Lung (tissue), 12 donors: Measurements from ENCODE around the gene KCTD6. TPM values are rescaled to one million over a fixed set of nuclear protein-coding genes. Genes with fewer than 3 reads are reported as not detected.

Experiments
- ATAC-seq: fragments of 200-7000 bp; cut with Tn5 transposase; one replicate; pipeline ENCODE4 v1.9.1; 2020; ENCODE audit warnings: moderate number of reproducible peaks; ENCODE audit not compliant: insufficient read depth, low FRiP score
- DNase-seq, 3 donors: peaks; one replicate each; pipeline ENCODE4 v3.0.0-alpha.2; 2013 to 2017
- H3K27ac ChIP-seq, 2 donors: one replicate each; pipeline ENCODE4 v1.5.1; 2013; ENCODE audit warnings: mild to moderate bottlenecking in 2 of 2, moderate library complexity in 2 of 2, control low read depth in 1 of 2, inconsistent platforms in 1 of 2, low read depth in 1 of 2, low read length in 1 of 2
- H3K27me3 ChIP-seq, 3 donors: one replicate each; pipeline ENCODE4 v1.5.1; 2013; ENCODE audit warnings: low read length in 2 of 3; ENCODE audit not compliant: control insufficient read depth in 3 of 3, insufficient read depth in 3 of 3
- H3K36me3 ChIP-seq, 4 donors: one replicate each; pipeline ENCODE4 v1.5.1; 2013; ENCODE audit warnings: low read length in 4 of 4, mild to moderate bottlenecking in 1 of 4, moderate library complexity in 1 of 4; ENCODE audit not compliant: control insufficient read depth in 4 of 4, insufficient read depth in 4 of 4
- H3K4me1 ChIP-seq, 5 donors: one replicate each; pipeline ENCODE4 v1.5.1; 2013; ENCODE audit warnings: low read length in 5 of 5, mild to moderate bottlenecking in 2 of 5, moderate library complexity in 1 of 5; ENCODE audit not compliant: control insufficient read depth in 5 of 5, insufficient read depth in 5 of 5
- H3K4me3 ChIP-seq: one replicate; pipeline ENCODE4 v1.5.1; 2013; ENCODE audit warnings: mild to moderate bottlenecking, control low read depth, moderate library complexity
- H3K9ac ChIP-seq, 2 donors: one replicate each; pipeline ENCODE4 v1.5.1; 2013; ENCODE audit warnings: low read length in 2 of 2, control low read depth in 1 of 2; ENCODE audit not compliant: insufficient read depth in 1 of 2
- H3K9me3 ChIP-seq, 4 donors: one replicate each; pipeline ENCODE4 v1.5.1; 2013; ENCODE audit warnings: low read length in 3 of 4, mild to moderate bottlenecking in 1 of 4, moderate library complexity in 1 of 4; ENCODE audit not compliant: control insufficient read depth in 4 of 4, insufficient read depth in 3 of 4
- CTCF ChIP-seq: IDR thresholded peaks from 2 replicates; pipeline ENCODE4 v1.5.1; 2012; ENCODE audit warnings: mild to moderate bottlenecking; ENCODE audit errors: control extremely low read depth, extremely low read depth
- WGBS, 2 donors: extraction: QIAGEN DNeasy Blood & Tissue Kit; methylation state at CpG; one replicate each; pipeline ENCODE4 v1.1.7; 2013; 5-methylcytosine and 5-hydroxymethylcytosine counted together
- polyA plus RNA-seq, 2 donors: library from polyadenylated mRNA; stranded (reverse); fragments of 200-250 nt; gene quantifications; one replicate each; pipeline ENCODE4 v1.2.1, GENCODE V29; 2013
- total RNA-seq, 2 donors: library from RNA; depleted of rRNA in 1 of 2; stranded (reverse); fragments of >200 nt in 1 of 2; gene quantifications; one replicate each; pipeline ENCODE4 v1.2.1, GENCODE V29; 2014 to 2021
- donor health status: control.
- donor health status: control.
- donor health status: Bipolar disorder and iron deficiency.
- donor health status: healthy.
- donor health status: DM: yes; HTN: yes; CAD: no.

The KCTD6 gene
- total and polyA plus RNA-seq, 4 donors: 5.4 to 18.0 (median 7.8) TPM

- DNase-seq (no peak), ATAC-seq (no peak)
- Histone ChIP-seq H3K9ac (no peak overlapping the region), H3K9me3 (no peaks in the 10 kb centered on the region), H3K27me3 (no peaks in the 10 kb centered on the region), H3K4me3 (no peak overlapping the region), H3K27ac (no peak overlapping the region), H3K36me3 (peaks cover 0 to 29% (median 13%) of the 10 kb centered on the region in 4 donors), H3K4me1 (peaks cover 5 to 16% (median 9%) of the 10 kb centered on the region in 5 donors)
- no peak for TF ChIP-seq CTCF
- WGBS, 2 donors: 96 to 97% methylated on average over 7 of the region's 7 CpGs
Measured at GRCh38 chr3:58531555-58531954, 39.7 kb downstream of the KCTD6 start.

DNA sequence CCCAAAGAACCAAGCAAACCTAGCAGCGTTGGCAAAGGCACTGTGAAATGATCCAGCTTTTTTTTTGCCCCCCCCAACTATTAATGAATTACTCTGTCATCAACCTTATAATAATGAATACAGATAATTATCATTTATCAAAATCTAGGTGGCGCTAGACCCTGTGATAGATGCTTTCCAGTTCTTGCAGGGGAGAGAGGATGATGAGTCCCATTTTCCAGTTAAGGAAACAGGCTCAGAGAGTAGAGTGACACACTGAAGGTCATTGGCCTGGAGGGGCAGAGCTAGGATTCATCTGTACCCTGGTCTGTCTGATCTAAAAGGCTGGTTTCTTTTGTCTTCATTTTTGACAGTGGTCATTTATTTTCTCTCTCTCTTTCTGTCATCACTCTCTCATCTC is 40.1 kb downstream of the KCTD6 start:
- Histone ChIP-seq H3K9ac (no peak overlapping the region), H3K27ac (no peak overlapping the region), H3K4me1 (peaks cover 5 to 20% (median 9%) of the 10 kb centered on the region in 5 donors), H3K27me3 (no peaks in the 10 kb centered on the region), H3K9me3 (no peaks in the 10 kb centered on the region), H3K36me3 (peaks cover 0 to 29% (median 12%) of the 10 kb centered on the region in 4 donors), H3K4me3 (no peak overlapping the region)
- 94 to 96% methylated on average over 2 of the region's 2 CpGs for WGBS, 2 donors
- no peak for TF ChIP-seq CTCF
- ATAC-seq: no peak
- no peak for DNase-seq

GRCh38 chr3:58532794-58533220 is 40.9 kb downstream of the KCTD6 start:
- peaks cover 0 to 29% (median 12%) of the 10 kb centered on the region in 4 donors for H3K36me3 ChIP-seq
- DNase-seq (peak; percentile 73 to 79 (median 77)), ATAC-seq (peak; percentile 78)
- H3K27me3 ChIP-seq: no peaks in the 10 kb centered on the region
- peaks cover 9 to 27% (median 10%) of the 10 kb centered on the region in 5 donors for H3K4me1 ChIP-seq
- no peaks in the 10 kb centered on the region for H3K9me3 ChIP-seq
- H3K27ac ChIP-seq: no peak overlapping the region
- H3K9ac ChIP-seq: no peak overlapping the region
- no peak overlapping the region for H3K4me3 ChIP-seq
- WGBS, 2 donors: 21 to 22% methylated on average over 11 of the region's 11 CpGs
- peak; percentile 87 for TF ChIP-seq CTCF
